WTC11 (cell line): ENCODE measurements around the gene TAS2R43. TPM values are rescaled to one million over a fixed set of nuclear protein-coding genes. Genes with fewer than 3 reads are reported as not detected.

Experiments used
- ATAC-seq: fragments of 200-7000 bp; cut with Tn5 transposase; 2 replicates; pipeline ENCODE4 v1.10.0; 2021; ENCODE audit warnings: mild to moderate bottlenecking, moderate library complexity
- CTCF ChIA-PET: fragments of 300-600 bp; sonication (Branson Sonifier 250); formaldehyde crosslinking; loops from one replicate; lab custom pipeline; 2021; ENCODE audit warnings: antibody characterized with exemption; lab: Charles Lee
- POLR2A ChIA-PET: fragments of 350-600 bp; sonication (Branson Sonifier 250); formaldehyde crosslinking; loops from one replicate; lab custom pipeline; 2021; ENCODE audit warnings: antibody characterized with exemption; lab: Charles Lee
- DNase-seq: peaks from one replicate; pipeline ENCODE4 v3.0.0; 2021; ENCODE audit warnings: low spot score
- H3K27ac Mint-ChIP-seq: 2 replicates; pipeline ENCODE4 v1.8.0; 2021; ENCODE audit warnings: mixed read lengths
- H3K27me3 Mint-ChIP-seq: 2 replicates; pipeline ENCODE4 v1.8.0; 2021; ENCODE audit warnings: low read depth, mild to moderate bottlenecking, moderate library complexity, mixed read lengths
- H3K36me3 Mint-ChIP-seq: 2 replicates; pipeline ENCODE4 v1.8.0; 2021; ENCODE audit warnings: mixed read lengths
- H3K4me1 Mint-ChIP-seq: 2 replicates; pipeline ENCODE4 v1.8.0; 2022; ENCODE audit warnings: mixed read lengths
- H3K4me3 Mint-ChIP-seq: 2 replicates; pipeline ENCODE4 v1.8.0; 2021; ENCODE audit warnings: mild to moderate bottlenecking, moderate library complexity, mixed read lengths
- H3K9me3 Mint-ChIP-seq: 2 replicates; pipeline ENCODE4 v1.8.0; 2021; ENCODE audit warnings: mixed read lengths
- CREM ChIP-seq: sonication (generic); formaldehyde crosslinking; IDR thresholded peaks from 2 replicates; pipeline ENCODE4 v1.8.1; 2022; ENCODE audit warnings: mild to moderate bottlenecking, missing genetic modification reagents, moderate library complexity
- EMX1 ChIP-seq: fragments of 250-450 bp; sonication (Bioruptor Pico); IDR thresholded peaks from 2 replicates; pipeline ENCODE4 v1.8.0; 2021; ENCODE audit warnings: mild to moderate bottlenecking
- FOXK1 ChIP-seq: sonication (generic); formaldehyde crosslinking; IDR thresholded peaks from 2 replicates; pipeline ENCODE4 v1.8.0; 2022; ENCODE audit warnings: mild to moderate bottlenecking, moderate library complexity, missing genetic modification reagents
- GABPB1 ChIP-seq: sonication (generic); formaldehyde crosslinking; IDR thresholded peaks from 2 replicates; pipeline ENCODE4 v1.8.1; 2023; ENCODE audit warnings: mild to moderate bottlenecking, missing genetic modification reagents
- GRHL2 ChIP-seq: fragments of 250-450 bp; sonication (Bioruptor Pico); IDR thresholded peaks from 2 replicates; pipeline ENCODE4 v1.8.0; 2022; ENCODE audit warnings: mild to moderate bottlenecking, moderate library complexity; ENCODE audit not compliant: insufficient replicate concordance, severe bottlenecking
- HMGA2 ChIP-seq: fragments of 250-450 bp; sonication (Bioruptor Pico); IDR thresholded peaks from 2 replicates; pipeline ENCODE4 v1.4.0; 2021; ENCODE audit warnings: mild to moderate bottlenecking, moderate library complexity
- IRF2 ChIP-seq: sonication (generic); formaldehyde crosslinking; IDR thresholded peaks from 2 replicates; pipeline ENCODE4 v1.8.0; 2022; ENCODE audit warnings: low read depth, missing genetic modification reagents, borderline replicate concordance
- JAZF1 ChIP-seq: fragments of 250-450 bp; sonication (Bioruptor Pico); IDR thresholded peaks from 2 replicates; pipeline ENCODE4 v1.9.0; 2021; ENCODE audit warnings: moderate library complexity, mild to moderate bottlenecking, inconsistent platforms
- MXD4 ChIP-seq: fragments of 250-450 bp; sonication (Bioruptor Pico); IDR thresholded peaks from 2 replicates; pipeline ENCODE4 v1.8.0; 2021; ENCODE audit warnings: mild to moderate bottlenecking, moderate library complexity, borderline replicate concordance
- MYBL2 ChIP-seq: sonication (generic); formaldehyde crosslinking; IDR thresholded peaks from 2 replicates; pipeline ENCODE4 v1.8.1; 2023; ENCODE audit warnings: mild to moderate bottlenecking, moderate library complexity, missing genetic modification reagents
- SMAD3 ChIP-seq: sonication (generic); formaldehyde crosslinking; IDR thresholded peaks from 2 replicates; pipeline ENCODE4 v1.8.0; 2022; ENCODE audit warnings: missing genetic modification reagents, mild to moderate bottlenecking, borderline replicate concordance
- SMAD4 ChIP-seq: sonication (generic); formaldehyde crosslinking; IDR thresholded peaks from 2 replicates; pipeline ENCODE4 v1.8.0; 2022; ENCODE audit warnings: mild to moderate bottlenecking, missing genetic modification reagents
- SOX15 ChIP-seq: fragments of 250-450 bp; sonication (Bioruptor Pico); IDR thresholded peaks from 2 replicates; pipeline ENCODE4 v1.9.0; 2021; ENCODE audit warnings: mild to moderate bottlenecking
- TCF7 ChIP-seq: sonication (generic); formaldehyde crosslinking; IDR thresholded peaks from 2 replicates; pipeline ENCODE4 v1.8.0; 2022; ENCODE audit warnings: mild to moderate bottlenecking, low read depth, missing genetic modification reagents, moderate library complexity
- TEAD4 ChIP-seq: sonication (generic); formaldehyde crosslinking; IDR thresholded peaks from 2 replicates; pipeline ENCODE4 v1.8.0; 2022; ENCODE audit warnings: mild to moderate bottlenecking, missing genetic modification reagents
- ZBTB21 ChIP-seq: sonication (generic); formaldehyde crosslinking; IDR thresholded peaks from 2 replicates; pipeline ENCODE4 v1.8.1; 2023; ENCODE audit warnings: mild to moderate bottlenecking, missing genetic modification reagents, borderline replicate concordance
- ZNF121 ChIP-seq: sonication (generic); formaldehyde crosslinking; IDR thresholded peaks from 2 replicates; pipeline ENCODE4 v1.8.0; 2023; ENCODE audit warnings: missing genetic modification reagents
- ZNF423 ChIP-seq: fragments of 250-450 bp; sonication (Bioruptor Pico); IDR thresholded peaks from 2 replicates; pipeline ENCODE4 v2.1.2; 2022; ENCODE audit warnings: mild to moderate bottlenecking, moderate library complexity
- total RNA-seq: library from RNA; stranded (reverse); gene quantifications from 3 replicates; pipeline ENCODE4 v1.2.3, GENCODE V29; 2021
- TF ChIP-seq, protein P1 (sequence below): sonication (generic); formaldehyde crosslinking; IDR thresholded peaks from 2 replicates; pipeline ENCODE4 v1.8.0; 2022; ENCODE audit warnings: mild to moderate bottlenecking, missing genetic modification reagents
- TF ChIP-seq, protein P2 (sequence below): sonication (generic); formaldehyde crosslinking; IDR thresholded peaks from 2 replicates; pipeline ENCODE4 v1.8.1; 2022; ENCODE audit warnings: mild to moderate bottlenecking, missing genetic modification reagents, moderate library complexity, borderline replicate concordance
- TF ChIP-seq, protein P3 (sequence below): sonication (generic); formaldehyde crosslinking; IDR thresholded peaks from 2 replicates; pipeline ENCODE4 v1.8.1; 2022; ENCODE audit warnings: mild to moderate bottlenecking, moderate library complexity, missing genetic modification reagents
- TF ChIP-seq, protein P4 (sequence below): sonication (generic); formaldehyde crosslinking; IDR thresholded peaks from 2 replicates; pipeline ENCODE4 v1.8.1; 2023; ENCODE audit warnings: mild to moderate bottlenecking, missing genetic modification reagents, moderate library complexity
- TF ChIP-seq, protein P5 (sequence below): fragments of 250-450 bp; sonication (Bioruptor Pico); IDR thresholded peaks from 2 replicates; pipeline ENCODE4 v2.1.2; 2022; ENCODE audit warnings: mild to moderate bottlenecking, moderate library complexity
- TF ChIP-seq, protein P6 (sequence below): sonication (generic); formaldehyde crosslinking; IDR thresholded peaks from 2 replicates; pipeline ENCODE4 v1.8.0; 2023; ENCODE audit warnings: missing genetic modification reagents
- TF ChIP-seq, protein P7 (sequence below): sonication (generic); formaldehyde crosslinking; IDR thresholded peaks from 2 replicates; pipeline ENCODE4 v1.8.1; 2023; ENCODE audit warnings: mild to moderate bottlenecking, missing genetic modification reagents
- TF ChIP-seq, protein P8 (sequence below): sonication (generic); formaldehyde crosslinking; IDR thresholded peaks from 2 replicates; pipeline ENCODE4 v1.8.1; 2022; ENCODE audit warnings: low read depth, missing genetic modification reagents, borderline replicate concordance

The TAS2R43 gene
- total RNA-seq, 1 experiment from 2014 or later = 0.28 TPM

DNA sequence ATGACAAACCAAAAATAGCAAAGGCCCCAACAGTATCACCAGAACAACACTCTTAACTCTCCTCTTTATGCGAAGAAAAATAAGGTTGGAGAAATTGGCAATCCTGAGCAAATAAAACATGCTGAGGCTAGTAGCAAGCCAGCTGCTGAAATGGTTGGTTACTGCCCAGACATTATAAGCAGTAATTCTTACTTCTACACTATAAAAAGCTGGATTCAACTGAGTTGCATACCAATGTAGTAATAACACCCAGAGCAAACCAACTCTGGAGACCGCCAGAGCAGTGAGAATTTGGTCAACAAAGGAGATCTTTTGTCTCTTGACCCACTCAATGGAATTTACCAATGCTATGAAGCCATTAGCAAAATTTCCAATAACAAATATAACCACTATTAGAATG lies 41.7 kb upstream of the TAS2R43 start:
- no peak for ATAC-seq
- POLR2A ChIA-PET = no interaction called here
- no peaks in the 10 kb centered on the region for H3K9me3 Mint-ChIP-seq
- H3K36me3 Mint-ChIP-seq = peaks cover 5% of the 10 kb centered on the region; the same call in 1 of the 2 replicates
- DNase-seq = no peak
- H3K4me1 Mint-ChIP-seq = peaks cover 4% of the 10 kb centered on the region; the same call in 1 of the 2 replicates
- H3K27me3 Mint-ChIP-seq = no peaks in the 10 kb centered on the region
- H3K27ac Mint-ChIP-seq = peak overlapping the region; percentile 42; the same call in 1 of the 2 replicates
- TF ChIP-seq FOXK1 (CRISPR knock-in tag) (no peak), CREM (no peak), MXD4 (CRISPR knock-in tag) (no peak), GABPB1 (CRISPR knock-in tag) (no peak)
- TF ChIP-seq, protein P1, sequence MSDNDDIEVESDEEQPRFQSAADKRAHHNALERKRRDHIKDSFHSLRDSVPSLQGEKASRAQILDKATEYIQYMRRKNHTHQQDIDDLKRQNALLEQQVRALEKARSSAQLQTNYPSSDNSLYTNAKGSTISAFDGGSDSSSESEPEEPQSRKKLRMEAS (CRISPR knock-in tag) = no peak
- TF ChIP-seq, protein P2, sequence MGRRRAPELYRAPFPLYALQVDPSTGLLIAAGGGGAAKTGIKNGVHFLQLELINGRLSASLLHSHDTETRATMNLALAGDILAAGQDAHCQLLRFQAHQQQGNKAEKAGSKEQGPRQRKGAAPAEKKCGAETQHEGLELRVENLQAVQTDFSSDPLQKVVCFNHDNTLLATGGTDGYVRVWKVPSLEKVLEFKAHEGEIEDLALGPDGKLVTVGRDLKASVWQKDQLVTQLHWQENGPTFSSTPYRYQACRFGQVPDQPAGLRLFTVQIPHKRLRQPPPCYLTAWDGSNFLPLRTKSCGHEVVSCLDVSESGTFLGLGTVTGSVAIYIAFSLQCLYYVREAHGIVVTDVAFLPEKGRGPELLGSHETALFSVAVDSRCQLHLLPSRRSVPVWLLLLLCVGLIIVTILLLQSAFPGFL (CRISPR knock-in tag) = no peak
- TF ChIP-seq, protein P3, sequence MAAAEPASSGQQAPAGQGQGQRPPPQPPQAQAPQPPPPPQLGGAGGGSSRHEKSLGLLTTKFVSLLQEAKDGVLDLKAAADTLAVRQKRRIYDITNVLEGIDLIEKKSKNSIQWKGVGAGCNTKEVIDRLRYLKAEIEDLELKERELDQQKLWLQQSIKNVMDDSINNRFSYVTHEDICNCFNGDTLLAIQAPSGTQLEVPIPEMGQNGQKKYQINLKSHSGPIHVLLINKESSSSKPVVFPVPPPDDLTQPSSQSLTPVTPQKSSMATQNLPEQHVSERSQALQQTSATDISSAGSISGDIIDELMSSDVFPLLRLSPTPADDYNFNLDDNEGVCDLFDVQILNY (CRISPR knock-in tag) = no peak
- CTCF ChIA-PET = no interaction called here
- H3K4me3 Mint-ChIP-seq = no peak overlapping the region

DNA sequence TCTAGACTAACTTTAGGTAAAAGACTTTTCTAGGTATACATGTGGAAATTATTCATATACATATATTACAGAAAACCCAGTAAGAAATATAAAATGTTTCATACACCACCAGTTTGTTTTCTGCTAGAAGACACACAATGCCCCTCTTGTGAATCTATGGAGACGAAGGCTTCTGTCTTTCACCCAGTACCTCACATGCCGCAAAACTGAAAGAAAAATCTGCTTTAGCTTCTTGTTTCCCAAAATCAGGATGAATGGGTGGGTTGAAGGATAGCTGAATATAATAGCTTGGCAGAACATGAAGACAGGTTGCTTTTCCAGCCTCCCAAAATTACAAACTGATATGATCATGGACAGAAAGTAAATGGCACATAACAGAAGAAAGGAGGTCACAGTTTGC lies 41.0 kb upstream of the TAS2R43 start:
- H3K27ac Mint-ChIP-seq = peak overlapping the region; percentile 54; the same call in 1 of the 2 replicates

More for the DNA sequence above, 41.0 kb upstream of the TAS2R43 start:
- ChIA-PET POLR2A (no interaction called here), CTCF (no interaction called here)
- Mint-ChIP-seq H3K9me3 (no peaks in the 10 kb centered on the region), H3K36me3 (peaks cover 6% of the 10 kb centered on the region; the same call in 1 of the 2 replicates), H3K27me3 (no peaks in the 10 kb centered on the region), H3K4me1 (peaks cover 4% of the 10 kb centered on the region; the same call in 1 of the 2 replicates), H3K4me3 (no peak overlapping the region)
- DNase-seq (no peak), ATAC-seq (no peak)
- TF ChIP-seq SOX15 (CRISPR knock-in tag) (no peak), ZNF423 (no peak), ZNF121 (CRISPR knock-in tag) (no peak), ZBTB21 (CRISPR knock-in tag) (no peak), MYBL2 (CRISPR knock-in tag) (no peak), HMGA2 (CRISPR knock-in tag) (no peak), GRHL2 (no peak), IRF2 (CRISPR knock-in tag) (no peak), EMX1 (no peak), SMAD4 (no peak), TEAD4 (CRISPR knock-in tag) (no peak), JAZF1 (CRISPR knock-in tag) (no peak), TCF7 (CRISPR knock-in tag) (no peak), SMAD3 (no peak)
- TF ChIP-seq, protein P4, sequence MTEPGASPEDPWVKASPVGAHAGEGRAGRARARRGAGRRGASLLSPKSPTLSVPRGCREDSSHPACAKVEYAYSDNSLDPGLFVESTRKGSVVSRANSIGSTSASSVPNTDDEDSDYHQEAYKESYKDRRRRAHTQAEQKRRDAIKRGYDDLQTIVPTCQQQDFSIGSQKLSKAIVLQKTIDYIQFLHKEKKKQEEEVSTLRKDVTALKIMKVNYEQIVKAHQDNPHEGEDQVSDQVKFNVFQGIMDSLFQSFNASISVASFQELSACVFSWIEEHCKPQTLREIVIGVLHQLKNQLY (CRISPR knock-in tag) = no peak
- TF ChIP-seq, protein P5, sequence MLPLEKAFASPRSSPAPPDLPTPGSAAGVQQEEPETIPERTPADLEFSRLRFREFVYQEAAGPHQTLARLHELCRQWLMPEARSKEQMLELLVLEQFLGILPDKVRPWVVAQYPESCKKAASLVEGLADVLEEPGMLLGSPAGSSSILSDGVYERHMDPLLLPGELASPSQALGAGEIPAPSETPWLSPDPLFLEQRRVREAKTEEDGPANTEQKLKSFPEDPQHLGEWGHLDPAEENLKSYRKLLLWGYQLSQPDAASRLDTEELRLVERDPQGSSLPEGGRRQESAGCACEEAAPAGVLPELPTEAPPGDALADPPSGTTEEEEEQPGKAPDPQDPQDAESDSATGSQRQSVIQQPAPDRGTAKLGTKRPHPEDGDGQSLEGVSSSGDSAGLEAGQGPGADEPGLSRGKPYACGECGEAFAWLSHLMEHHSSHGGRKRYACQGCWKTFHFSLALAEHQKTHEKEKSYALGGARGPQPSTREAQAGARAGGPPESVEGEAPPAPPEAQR (CRISPR knock-in tag) = no peak
- TF ChIP-seq, protein P6, sequence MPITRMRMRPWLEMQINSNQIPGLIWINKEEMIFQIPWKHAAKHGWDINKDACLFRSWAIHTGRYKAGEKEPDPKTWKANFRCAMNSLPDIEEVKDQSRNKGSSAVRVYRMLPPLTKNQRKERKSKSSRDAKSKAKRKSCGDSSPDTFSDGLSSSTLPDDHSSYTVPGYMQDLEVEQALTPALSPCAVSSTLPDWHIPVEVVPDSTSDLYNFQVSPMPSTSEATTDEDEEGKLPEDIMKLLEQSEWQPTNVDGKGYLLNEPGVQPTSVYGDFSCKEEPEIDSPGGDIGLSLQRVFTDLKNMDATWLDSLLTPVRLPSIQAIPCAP = no peak
- TF ChIP-seq, protein P7, sequence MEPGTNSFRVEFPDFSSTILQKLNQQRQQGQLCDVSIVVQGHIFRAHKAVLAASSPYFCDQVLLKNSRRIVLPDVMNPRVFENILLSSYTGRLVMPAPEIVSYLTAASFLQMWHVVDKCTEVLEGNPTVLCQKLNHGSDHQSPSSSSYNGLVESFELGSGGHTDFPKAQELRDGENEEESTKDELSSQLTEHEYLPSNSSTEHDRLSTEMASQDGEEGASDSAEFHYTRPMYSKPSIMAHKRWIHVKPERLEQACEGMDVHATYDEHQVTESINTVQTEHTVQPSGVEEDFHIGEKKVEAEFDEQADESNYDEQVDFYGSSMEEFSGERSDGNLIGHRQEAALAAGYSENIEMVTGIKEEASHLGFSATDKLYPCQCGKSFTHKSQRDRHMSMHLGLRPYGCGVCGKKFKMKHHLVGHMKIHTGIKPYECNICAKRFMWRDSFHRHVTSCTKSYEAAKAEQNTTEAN = no peak
- TF ChIP-seq, protein P8, sequence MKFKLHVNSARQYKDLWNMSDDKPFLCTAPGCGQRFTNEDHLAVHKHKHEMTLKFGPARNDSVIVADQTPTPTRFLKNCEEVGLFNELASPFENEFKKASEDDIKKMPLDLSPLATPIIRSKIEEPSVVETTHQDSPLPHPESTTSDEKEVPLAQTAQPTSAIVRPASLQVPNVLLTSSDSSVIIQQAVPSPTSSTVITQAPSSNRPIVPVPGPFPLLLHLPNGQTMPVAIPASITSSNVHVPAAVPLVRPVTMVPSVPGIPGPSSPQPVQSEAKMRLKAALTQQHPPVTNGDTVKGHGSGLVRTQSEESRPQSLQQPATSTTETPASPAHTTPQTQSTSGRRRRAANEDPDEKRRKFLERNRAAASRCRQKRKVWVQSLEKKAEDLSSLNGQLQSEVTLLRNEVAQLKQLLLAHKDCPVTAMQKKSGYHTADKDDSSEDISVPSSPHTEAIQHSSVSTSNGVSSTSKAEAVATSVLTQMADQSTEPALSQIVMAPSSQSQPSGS (CRISPR knock-in tag) = no peak
- TF ChIP-seq, protein P1 (CRISPR knock-in tag) = no peak
